ENCODE results near the gene TIGD1.

Gene TIGD1

GRCh38 chr2:232550354-232551249, at the start of gene TIGD1, which contains the start of gene EIF4E2:
TSS of gene TIGD1 (minus strand) at chr2:232550557. CDS start at chr2:232549882, 675 bp downstream.
TSS of gene EIF4E2 (plus strand) at chr2:232550689. CDS start at chr2:232550725, 36 bp downstream.
- DNase-seq (ENCODE audit: low read depth in 3 of 3) = peak; percentile 85 to 86 (median 86)

- no peak for DNase-seq (ENCODE audit: low read depth in 3 of 3)
These were observed 47.9 kb upstream of the TIGD1 start for GRCh38 chr2:232598293-232598692.

DNA sequence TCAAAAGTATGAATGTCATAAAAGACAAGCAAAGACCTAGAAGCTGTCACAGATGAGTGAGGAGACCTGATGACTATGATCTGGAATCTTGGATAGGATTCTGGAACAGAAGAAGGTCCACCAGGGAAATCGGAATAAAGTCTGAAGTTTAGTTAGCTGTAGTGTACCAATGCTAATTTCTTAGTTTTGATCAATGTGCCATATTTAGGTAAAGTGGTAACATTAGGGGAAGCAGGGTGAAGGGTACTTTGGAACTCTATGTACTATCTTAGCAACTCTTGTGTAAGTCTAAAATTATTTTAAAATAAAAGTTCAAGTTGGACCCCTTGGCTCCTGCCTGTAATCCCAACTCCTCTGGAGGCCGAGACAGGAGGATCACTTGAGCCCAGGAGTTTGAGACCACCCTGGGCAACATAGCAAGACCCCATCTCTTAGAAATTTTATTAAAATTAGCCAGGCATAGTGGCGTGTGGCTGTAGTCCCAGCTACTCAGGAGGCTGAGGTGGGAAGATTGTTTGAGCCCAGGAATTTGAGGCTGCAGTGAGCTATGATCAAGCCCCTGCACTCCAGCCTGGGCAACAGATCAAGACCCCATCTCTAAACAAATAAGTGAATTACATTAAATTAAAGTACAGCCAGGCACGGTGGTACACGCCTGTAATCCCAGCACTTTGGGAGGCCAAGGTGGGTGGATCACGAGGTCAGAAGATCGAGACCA, 47.2 kb upstream of the TIGD1 start:
- no peak for DNase-seq (ENCODE audit: low read depth in 3 of 3)

GRCh38 chr2:232593982-232594381, 43.6 kb upstream of the TIGD1 start:
- DNase-seq (ENCODE audit: low read depth in 3 of 3) = no peak

DNA sequence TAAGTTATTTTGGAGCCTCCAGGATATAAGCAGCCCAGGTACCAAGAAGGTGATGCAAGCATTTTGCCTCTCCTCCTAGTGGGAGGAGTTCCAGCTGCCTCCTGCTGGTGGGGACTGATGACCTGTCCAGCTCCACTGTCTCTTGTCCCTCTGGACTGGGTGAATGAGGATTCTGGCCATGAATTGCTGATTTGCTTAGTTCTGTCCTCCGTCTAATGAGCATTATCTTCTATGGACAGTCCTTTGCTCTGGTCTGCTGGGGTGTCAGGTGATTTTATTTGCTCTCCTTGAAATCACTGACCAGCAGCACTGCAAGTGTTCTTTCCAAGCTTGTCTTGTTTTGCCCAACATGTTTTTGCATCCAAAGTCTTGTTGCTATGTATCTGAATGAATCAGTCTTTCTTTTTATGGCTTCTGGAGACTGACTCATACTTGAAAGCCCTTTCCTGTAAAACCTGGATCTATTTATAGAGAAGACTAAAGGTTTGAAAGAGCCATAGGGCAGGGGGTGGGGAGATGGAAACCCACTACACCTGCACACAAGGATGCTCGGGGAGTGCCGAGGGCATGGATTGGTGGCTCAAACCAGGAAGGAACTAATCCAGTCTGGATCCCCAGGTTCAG, 42.5 kb upstream of the TIGD1 start:
- DNase-seq (ENCODE audit: low read depth in 3 of 3) = no peak

DNA sequence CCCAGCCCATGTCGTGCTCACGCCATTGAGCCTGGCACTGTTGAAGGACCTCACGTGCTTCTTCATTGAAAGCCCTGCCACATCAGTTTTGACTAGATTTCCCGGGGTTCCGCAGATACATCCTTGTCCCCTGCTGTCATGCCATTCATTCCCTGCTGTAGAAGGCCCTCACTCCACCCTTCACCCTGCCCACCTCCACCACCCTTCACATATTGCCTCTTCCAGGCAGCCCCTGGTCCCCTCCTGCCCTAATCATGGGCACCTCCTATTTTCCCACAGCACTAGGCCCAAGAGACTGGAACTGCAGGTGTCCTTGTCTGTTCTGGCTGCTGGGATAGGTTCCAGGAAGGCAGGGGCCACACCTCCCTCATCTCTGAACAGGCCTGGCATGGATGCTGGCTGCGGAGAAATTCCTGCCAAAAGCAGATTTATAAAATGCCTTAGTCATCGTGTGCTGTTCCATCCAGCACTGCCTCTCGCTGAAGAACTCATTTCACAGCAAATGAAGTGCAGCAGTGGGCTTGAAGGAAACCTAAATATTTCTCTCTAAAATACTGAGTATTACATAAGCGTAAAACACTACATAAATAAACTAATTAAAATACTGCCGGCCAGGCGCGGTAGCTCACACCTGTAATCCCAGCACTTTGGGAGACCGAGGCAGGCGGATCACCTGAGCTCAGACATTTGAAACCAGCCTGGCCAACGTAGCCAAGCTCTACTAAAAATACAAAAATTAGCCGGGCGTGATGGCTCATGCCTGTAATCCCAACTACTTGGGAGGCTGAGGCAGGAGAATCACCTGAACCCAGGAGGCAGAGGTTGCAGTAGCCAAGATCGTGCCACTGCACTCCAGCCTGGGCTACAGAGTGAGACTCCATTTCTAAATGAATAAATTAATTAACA, 38.6 kb upstream of the TIGD1 start:
- no peak for DNase-seq (ENCODE audit: low read depth in 3 of 3)

- no peak for DNase-seq (ENCODE audit: low read depth in 3 of 3)
These were observed 37.7 kb upstream of the TIGD1 start for GRCh38 chr2:232588031-232588430.

- DNase-seq (ENCODE audit: low read depth in 3 of 3) = no peak
These were observed 37.2 kb upstream of the TIGD1 start for GRCh38 chr2:232587512-232587911.

- DNase-seq (ENCODE audit: low read depth in 3 of 3) = no peak
These were observed 36.7 kb upstream of the TIGD1 start for GRCh38 chr2:232586943-232587505.

DNA sequence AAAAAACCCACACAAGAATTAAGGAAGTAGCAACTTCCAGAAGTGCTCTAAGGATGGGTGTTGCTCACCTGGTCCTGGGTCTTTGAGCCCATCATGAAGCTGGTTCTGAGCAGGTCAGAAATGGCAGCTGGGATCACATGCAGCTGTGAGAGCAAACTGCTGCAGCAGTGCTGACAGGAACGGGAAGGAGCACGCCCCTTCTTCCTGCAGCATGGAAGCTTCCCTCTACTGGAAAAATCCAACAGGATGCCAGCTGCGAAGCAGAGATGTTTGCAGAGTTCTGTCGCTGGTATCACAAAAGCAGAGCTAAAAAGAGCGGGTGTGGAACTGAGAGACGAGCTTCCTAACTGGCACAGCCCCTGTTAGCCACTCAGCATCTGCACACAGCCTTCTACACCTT, 33.9 kb upstream of the TIGD1 start:
- no peak for DNase-seq (ENCODE audit: low read depth in 3 of 3)

GRCh38 chr2:232581725-232582124, 31.4 kb upstream of the TIGD1 start:
- no peak for DNase-seq (ENCODE audit: low read depth in 3 of 3)

GRCh38 chr2:232580648-232580981, 30.3 kb upstream of the TIGD1 start:
- DNase-seq (ENCODE audit: low read depth in 3 of 3) = no peak

DNA sequence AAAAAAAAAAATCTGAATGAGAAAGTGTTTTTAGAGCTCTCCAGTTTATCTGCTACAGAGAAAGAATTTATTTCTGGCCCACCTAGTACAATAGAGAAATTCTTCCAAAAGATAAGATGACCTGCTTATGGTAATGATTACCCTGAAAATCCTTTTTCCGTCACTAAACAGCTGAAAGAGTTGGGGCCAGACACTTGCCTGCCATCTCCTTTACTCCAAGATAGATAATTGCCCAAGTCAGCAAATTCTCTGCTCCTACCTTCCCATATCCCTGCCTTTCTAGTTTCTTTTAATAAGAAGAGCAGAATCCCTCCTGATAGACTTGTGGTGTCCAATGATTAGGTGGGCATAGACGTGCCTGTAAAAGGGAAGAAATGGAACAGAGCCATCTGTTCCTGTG, 28.3 kb upstream of the TIGD1 start:
- DNase-seq (ENCODE audit: low read depth in 3 of 3) = no peak

DNA sequence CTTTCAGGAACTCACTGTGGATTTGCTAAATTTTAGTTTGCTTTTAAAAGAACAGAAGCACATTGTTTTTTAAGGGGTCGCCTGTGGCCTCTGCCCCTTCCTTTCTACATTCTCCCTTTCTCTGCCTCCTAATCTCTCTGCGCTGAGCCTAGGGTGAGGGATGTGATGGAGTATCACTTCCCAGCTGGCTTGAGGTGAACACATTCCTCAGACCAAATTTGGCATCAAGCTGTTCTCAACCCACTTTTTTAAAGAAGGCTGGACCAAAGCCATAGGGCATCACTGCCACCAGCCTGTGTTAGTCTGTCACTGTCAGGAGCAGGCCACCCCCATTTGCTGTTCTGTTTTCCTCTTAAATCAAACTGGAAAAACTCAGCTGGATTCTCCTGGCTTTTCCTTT, 27.5 kb upstream of the TIGD1 start:
- DNase-seq (ENCODE audit: low read depth in 3 of 3) = no peak

GRCh38 chr2:232576995-232577394, 26.6 kb upstream of the TIGD1 start:
- no peak for DNase-seq (ENCODE audit: low read depth in 3 of 3)

DNA sequence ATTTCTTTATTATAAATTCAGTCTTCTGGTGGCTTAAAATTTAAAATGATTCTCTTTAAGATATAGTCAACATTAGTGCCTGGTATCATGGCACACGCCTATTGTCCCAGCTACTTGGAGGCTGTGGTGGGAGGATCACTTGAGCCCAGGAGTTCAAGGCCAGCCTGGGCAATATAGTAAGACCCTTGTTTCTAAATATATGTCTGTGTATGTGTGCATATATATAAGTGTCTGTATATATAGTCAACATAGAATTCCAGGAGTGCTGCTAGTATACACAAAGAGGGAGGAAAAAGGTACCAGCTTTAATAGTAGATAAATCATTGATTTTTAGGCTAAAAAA, 25.0 kb upstream of the TIGD1 start:
- DNase-seq (ENCODE audit: low read depth in 3 of 3) = no peak

DNA sequence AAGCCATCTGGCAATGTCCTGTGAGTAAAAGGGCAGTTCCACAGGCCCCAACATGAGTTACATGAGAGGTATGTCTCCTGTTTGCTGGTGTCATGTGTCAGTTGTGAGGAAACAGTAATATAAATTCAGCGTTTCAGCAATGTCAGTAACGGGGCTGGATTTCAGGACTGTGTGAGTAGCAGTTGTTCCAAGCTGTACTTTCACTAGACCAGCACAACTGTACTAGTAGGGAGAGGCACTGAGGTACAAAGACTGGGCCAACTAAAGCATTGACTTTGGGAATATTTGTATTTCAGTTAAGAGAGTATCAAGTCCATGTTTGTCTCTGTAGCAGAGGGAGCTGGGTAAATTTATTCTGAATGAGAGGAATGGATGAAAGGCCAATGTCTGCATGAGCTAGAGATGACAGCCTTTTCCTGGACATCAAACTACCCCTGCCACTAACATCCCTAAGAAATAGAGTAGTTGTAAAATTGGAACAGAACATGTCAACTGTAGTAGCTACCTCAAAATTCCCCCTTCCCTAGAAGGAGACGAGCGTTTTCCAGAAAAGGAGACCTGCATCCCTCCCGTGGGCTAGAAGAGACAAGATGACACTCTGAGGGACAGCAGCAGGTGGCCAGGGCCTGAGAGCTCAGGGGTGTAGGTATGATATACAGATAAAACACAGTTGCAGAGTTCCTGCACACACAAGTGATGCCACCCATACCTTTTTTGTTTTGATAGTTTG, 24.5 kb upstream of the TIGD1 start:
- DNase-seq (ENCODE audit: low read depth in 3 of 3) = no peak

DNA sequence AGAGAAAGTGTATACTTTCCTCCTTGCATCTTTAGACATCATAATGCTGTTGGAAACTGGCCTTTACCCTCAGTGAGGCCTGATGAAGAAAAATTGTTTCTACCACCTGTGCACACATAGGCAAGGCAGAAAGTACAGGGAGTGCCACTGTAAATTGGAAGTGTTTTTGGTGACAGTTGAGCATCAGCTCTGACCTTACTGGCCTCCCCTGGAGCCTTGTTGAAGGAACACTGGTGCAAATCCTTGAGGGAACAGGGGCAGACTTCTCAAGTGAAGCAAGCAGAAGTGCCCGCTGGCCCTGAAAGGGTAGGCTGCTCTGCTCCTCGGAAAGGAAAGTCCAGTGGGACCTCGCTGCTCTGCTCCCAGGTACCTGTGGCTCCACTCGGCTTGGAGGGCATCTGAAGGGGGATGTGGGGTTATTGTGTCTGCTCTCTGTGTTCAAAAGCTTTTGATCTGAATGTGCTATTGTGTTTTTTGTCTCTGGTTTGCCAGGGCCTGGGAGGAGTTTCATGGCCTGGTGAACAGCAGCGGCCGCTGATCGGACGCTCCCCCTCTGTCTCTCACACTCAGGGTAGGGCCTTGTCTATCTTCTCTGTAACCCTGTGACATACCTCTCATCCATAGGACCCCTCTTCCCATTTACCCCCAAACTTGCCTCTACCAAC, 23.5 kb upstream of the TIGD1 start:
- DNase-seq (ENCODE audit: low read depth in 3 of 3) = no peak

- no peak for DNase-seq (ENCODE audit: low read depth in 3 of 3)
These were observed 22.7 kb upstream of the TIGD1 start for GRCh38 chr2:232573042-232573441.

- no peak for DNase-seq (ENCODE audit: low read depth in 3 of 3)
These were observed 20.7 kb upstream of the TIGD1 start for GRCh38 chr2:232571026-232571474.

Data from stimulated activated CD4-positive, alpha-beta T cell treated with anti-CD3 and anti-CD28 coated beads, TNF-alpha, amount 100 ng/mL, for 4 hours (primary cell).